T-helper 9 cell (primary cell): ENCODE data around the gene PTPDC1.
"Not testable (repeated sequence)": the region's sequence is repeated elsewhere in the genome, so short reads cannot be mapped to it uniquely, and the experiment has no call there.

Experiments
- DNase-seq: peaks from one replicate; pipeline ENCODE4 v3.0.0-alpha.2; 2020

The PTPDC1 gene

GRCh38 chr9:94096819-94097577 is 12.7 kb downstream of the PTPDC1 start:
- no peak for DNase-seq

- DNase-seq = no peak
These were observed 13.6 kb downstream of the PTPDC1 start for GRCh38 chr9:94097788-94098414.

GRCh38 chr9:94100152-94100879 is 16.1 kb downstream of the PTPDC1 start:
- DNase-seq = no peak

- no peak for DNase-seq
These were observed 17.0 kb downstream of the PTPDC1 start for GRCh38 chr9:94101162-94101853.

GRCh38 chr9:94108584-94108983 is 24.3 kb downstream of the PTPDC1 start:
- no peak for DNase-seq

GRCh38 chr9:94110821-94111252 is 26.6 kb downstream of the PTPDC1 start:
- no peak for DNase-seq

GRCh38 chr9:94111446-94111845 is 27.2 kb downstream of the PTPDC1 start:
- no peak for DNase-seq

- no peak for DNase-seq
These were observed 28.6 kb downstream of the PTPDC1 start for GRCh38 chr9:94112716-94113465.

- DNase-seq = not testable (repeated sequence)
These were observed 35.8 kb downstream of the PTPDC1 start for GRCh38 chr9:94120088-94120487.

- no peak for DNase-seq
These were observed 36.7 kb downstream of the PTPDC1 start for GRCh38 chr9:94120854-94121376.

- no peak for DNase-seq
These were observed 42.6 kb downstream of the PTPDC1 start for GRCh38 chr9:94126844-94127243.

GRCh38 chr9:94127806-94128205 is 43.5 kb downstream of the PTPDC1 start:
- DNase-seq = no peak

GRCh38 chr9:94128580-94128979 is 44.3 kb downstream of the PTPDC1 start:
- DNase-seq = no peak

GRCh38 chr9:94134629-94135028 is 50.4 kb downstream of the PTPDC1 start:
- no peak for DNase-seq

GRCh38 chr9:94135222-94135621 is 51.0 kb downstream of the PTPDC1 start:
- DNase-seq = no peak

GRCh38 chr9:94139672-94140417 is 55.6 kb downstream of the PTPDC1 start:
- DNase-seq = no peak

GRCh38 chr9:94140418-94140780 is 56.1 kb downstream of the PTPDC1 start:
- no peak for DNase-seq

- no peak for DNase-seq
These were observed 56.8 kb downstream of the PTPDC1 start for GRCh38 chr9:94140791-94141790.

GRCh38 chr9:94142353-94142752 is 58.1 kb downstream of the PTPDC1 start:
- DNase-seq = no peak

GRCh38 chr9:94144394-94144793 is 60.1 kb downstream of the PTPDC1 start:
- no peak for DNase-seq
